SU-DHL-6 (cell line): Measurements from ENCODE around the gene PKM.

Experiments
- EZH2phosphoT487 ChIP-seq: fragments of 200-600 bp; sonication (generic), shearing (Covaris generic); conservative IDR thresholded peaks from 2 replicates; pipeline ENCODE4 v1.6.1; 2018; ENCODE audit warnings: mild to moderate bottlenecking, antibody characterized with exemption, low read length, moderate library complexity, mixed read lengths
- TF ChIP-seq, protein P1 (sequence below): fragments of 200-600 bp; sonication (generic); IDR thresholded peaks from one replicate; pipeline ENCODE4 v1.5.1; 2017; ENCODE audit warnings: antibody characterized with exemption, mild to moderate bottlenecking, low read length, moderate library complexity; ENCODE audit not compliant: insufficient read depth, poor library complexity, severe bottlenecking

DNA sequence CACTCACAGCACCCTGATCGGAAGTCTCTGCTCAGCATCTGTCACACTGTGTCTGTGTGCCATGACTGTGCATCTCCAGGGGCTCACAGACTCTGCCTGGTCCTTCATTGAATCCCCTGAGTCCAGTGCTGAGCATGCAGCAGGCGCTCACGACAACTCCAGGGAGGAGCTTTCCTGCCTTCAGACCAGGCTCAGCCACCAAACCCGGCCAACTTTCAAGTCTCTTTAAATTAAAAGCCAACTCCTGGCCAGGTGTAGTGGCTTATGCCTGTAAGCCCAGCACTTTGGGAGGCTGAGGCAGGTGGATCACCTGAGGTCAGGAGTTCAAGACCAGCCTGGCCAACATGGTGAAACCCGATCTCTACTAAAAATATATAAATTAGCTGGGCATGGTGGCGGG lies 57.6 kb downstream of the PKM start:
- no peak for TF ChIP-seq EZH2phosphoT487
- TF ChIP-seq, protein P1, sequence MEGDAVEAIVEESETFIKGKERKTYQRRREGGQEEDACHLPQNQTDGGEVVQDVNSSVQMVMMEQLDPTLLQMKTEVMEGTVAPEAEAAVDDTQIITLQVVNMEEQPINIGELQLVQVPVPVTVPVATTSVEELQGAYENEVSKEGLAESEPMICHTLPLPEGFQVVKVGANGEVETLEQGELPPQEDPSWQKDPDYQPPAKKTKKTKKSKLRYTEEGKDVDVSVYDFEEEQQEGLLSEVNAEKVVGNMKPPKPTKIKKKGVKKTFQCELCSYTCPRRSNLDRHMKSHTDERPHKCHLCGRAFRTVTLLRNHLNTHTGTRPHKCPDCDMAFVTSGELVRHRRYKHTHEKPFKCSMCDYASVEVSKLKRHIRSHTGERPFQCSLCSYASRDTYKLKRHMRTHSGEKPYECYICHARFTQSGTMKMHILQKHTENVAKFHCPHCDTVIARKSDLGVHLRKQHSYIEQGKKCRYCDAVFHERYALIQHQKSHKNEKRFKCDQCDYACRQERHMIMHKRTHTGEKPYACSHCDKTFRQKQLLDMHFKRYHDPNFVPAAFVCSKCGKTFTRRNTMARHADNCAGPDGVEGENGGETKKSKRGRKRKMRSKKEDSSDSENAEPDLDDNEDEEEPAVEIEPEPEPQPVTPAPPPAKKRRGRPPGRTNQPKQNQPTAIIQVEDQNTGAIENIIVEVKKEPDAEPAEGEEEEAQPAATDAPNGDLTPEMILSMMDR: no peak
